Small intestine (tissue), 7 donors: ENCODE measurements around the gene FARS2. TPM values are rescaled to one million over a fixed set of nuclear protein-coding genes. Genes with fewer than 3 reads are reported as not detected.

Experiments used
- DNase-seq, 2 donors: peaks; one replicate each; pipeline versions ENCODE4 v3.0.0 to v3.0.0-alpha.2; 2013
- FAIRE-seq: peaks from 2 replicates; lab custom pipeline; 2012; peaks lifted over from hg19 to GRCh38; lab: Jason Lieb, UNC
- H3K27ac ChIP-seq, 3 donors: one replicate each; pipeline ENCODE4 v1.5.1; 2013; ENCODE audit warnings: low read length in 2 of 3, mild to moderate bottlenecking in 2 of 3, control low read depth in 1 of 3, inconsistent platforms in 1 of 3, low read depth in 1 of 3, moderate library complexity in 1 of 3
- H3K27me3 ChIP-seq, 3 donors: one replicate each; pipeline ENCODE4 v1.6.1; 2013; ENCODE audit warnings: low read length in 3 of 3, inconsistent platforms in 1 of 3; ENCODE audit not compliant: control insufficient read depth in 3 of 3, insufficient read depth in 3 of 3
- H3K36me3 ChIP-seq, 3 donors: one replicate each; pipeline ENCODE4 v1.6.1; 2013; ENCODE audit warnings: low read length in 3 of 3, inconsistent platforms in 1 of 3, low read depth in 1 of 3, mild to moderate bottlenecking in 1 of 3, moderate library complexity in 1 of 3; ENCODE audit not compliant: control insufficient read depth in 3 of 3, insufficient read depth in 2 of 3
- H3K4me1 ChIP-seq, 3 donors: one replicate each; pipeline ENCODE4 v1.6.1; 2013; ENCODE audit warnings: low read length in 2 of 3, inconsistent platforms in 1 of 3, low read depth in 1 of 3, mild to moderate bottlenecking in 1 of 3, moderate library complexity in 1 of 3; ENCODE audit not compliant: control insufficient read depth in 3 of 3, insufficient read depth in 2 of 3
- H3K4me3 ChIP-seq, 3 donors: one replicate each; pipeline ENCODE4 v1.5.1; 2013; ENCODE audit warnings: low read length in 3 of 3, control low read depth in 1 of 3, inconsistent platforms in 1 of 3, low read depth in 1 of 3, mild to moderate bottlenecking in 1 of 3, moderate library complexity in 1 of 3
- H3K9me3 ChIP-seq, 2 donors: one replicate each; pipeline ENCODE4 v1.6.1; 2013; ENCODE audit warnings: low read depth in 1 of 2, low read length in 1 of 2; ENCODE audit not compliant: control insufficient read depth in 2 of 2, insufficient read depth in 1 of 2
- WGBS, 3 donors: extraction: QIAGEN DNeasy Blood & Tissue Kit; methylation state at CpG; one replicate each; pipeline ENCODE4 v1.1.7; 2013; 5-methylcytosine and 5-hydroxymethylcytosine counted together
- polyA plus RNA-seq, 4 donors: library from polyadenylated mRNA; stranded (reverse) in 3 of 4; unstranded in 1 of 4; fragments of 200-250 nt in 3 of 4; fragments of 120-200 nt in 1 of 4; gene quantifications; one replicate each; pipeline versions ENCODE4 v1.2.1 to v1.2.3, GENCODE V29; 2013
- donor health status: healthy with polysubstance abuse.
- donor health status: control.
- donor health status: control.
- donor health status: Bipolar disorder and iron deficiency.
- donor health status: healthy.

Gene FARS2
- polyA plus RNA-seq, 4 donors: 6.0 to 16.6 (median 11.8) TPM

GRCh38 chr6:5282191-5282623 is 20.9 kb downstream of the FARS2 start:
- peaks cover 0 to 6% (median 0%) of the 10 kb centered on the region in 3 donors for H3K36me3 ChIP-seq
- no peak overlapping the region for H3K27ac ChIP-seq
- 86 to 89% (median 89%) methylated on average over 9 of the region's 9 CpGs for WGBS, 3 donors
- no peak overlapping the region for H3K4me3 ChIP-seq
- DNase-seq (no peak), FAIRE-seq (no peak)
- H3K27me3 ChIP-seq: no peaks in the 10 kb centered on the region
- H3K9me3 ChIP-seq: peaks cover 0 to 3% of the 10 kb centered on the region in 2 donors
- H3K4me1 ChIP-seq: no peaks in the 10 kb centered on the region

GRCh38 chr6:5285081-5285480 is 23.8 kb downstream of the FARS2 start:
- H3K4me1 ChIP-seq: no peaks in the 10 kb centered on the region
- DNase-seq: no peak
- WGBS, 3 donors: 92 to 98% (median 95%) methylated on average over 6 of the region's 6 CpGs
- FAIRE-seq: no peak
- H3K4me3 ChIP-seq: no peak overlapping the region
- H3K27ac ChIP-seq: no peak overlapping the region
- peaks cover 0 to 3% (median 0%) of the 10 kb centered on the region in 3 donors for H3K36me3 ChIP-seq
- no peaks in the 10 kb centered on the region for H3K9me3 ChIP-seq
- no peaks in the 10 kb centered on the region for H3K27me3 ChIP-seq

GRCh38 chr6:5285526-5285925 is 24.2 kb downstream of the FARS2 start:
- 89 to 92% (median 92%) methylated on average over 5 of the region's 5 CpGs for WGBS, 3 donors
- no peaks in the 10 kb centered on the region for H3K27me3 ChIP-seq
- no peaks in the 10 kb centered on the region for H3K9me3 ChIP-seq
- no peak overlapping the region for H3K27ac ChIP-seq
- no peak overlapping the region for H3K4me3 ChIP-seq
- peaks cover 0 to 3% (median 0%) of the 10 kb centered on the region in 3 donors for H3K36me3 ChIP-seq
- no peak for FAIRE-seq
- DNase-seq: no peak
- H3K4me1 ChIP-seq: no peaks in the 10 kb centered on the region

DNA sequence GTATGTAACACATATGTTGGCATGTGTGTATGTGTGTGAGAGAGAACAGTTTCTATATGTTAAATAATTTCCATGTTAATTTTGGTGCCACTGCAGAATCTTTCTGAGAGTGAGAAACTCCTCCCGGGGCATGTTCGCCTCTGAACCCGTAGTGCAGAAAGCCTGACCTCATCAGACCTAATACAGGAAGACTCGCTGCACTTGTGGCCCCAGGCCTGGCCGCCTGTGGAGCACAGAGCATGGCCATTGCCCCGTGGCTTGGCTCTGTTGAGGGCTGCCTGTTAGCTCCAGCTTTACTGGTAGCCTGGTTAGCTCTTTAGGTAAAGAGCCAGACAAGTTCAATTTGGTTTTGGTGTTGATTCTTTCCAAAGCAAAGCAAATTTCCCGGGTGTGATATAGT is 25.5 kb downstream of the FARS2 start:
- no peaks in the 10 kb centered on the region for H3K9me3 ChIP-seq
- DNase-seq (no peak), FAIRE-seq (no peak)
- no peaks in the 10 kb centered on the region for H3K27me3 ChIP-seq
- no peaks in the 10 kb centered on the region for H3K4me1 ChIP-seq
- 91 to 95% (median 94%) methylated on average over 7 of the region's 7 CpGs for WGBS, 3 donors
- H3K27ac ChIP-seq: no peak overlapping the region
- H3K4me3 ChIP-seq: no peak overlapping the region
- peaks cover 0 to 3% (median 0%) of the 10 kb centered on the region in 3 donors for H3K36me3 ChIP-seq

DNA sequence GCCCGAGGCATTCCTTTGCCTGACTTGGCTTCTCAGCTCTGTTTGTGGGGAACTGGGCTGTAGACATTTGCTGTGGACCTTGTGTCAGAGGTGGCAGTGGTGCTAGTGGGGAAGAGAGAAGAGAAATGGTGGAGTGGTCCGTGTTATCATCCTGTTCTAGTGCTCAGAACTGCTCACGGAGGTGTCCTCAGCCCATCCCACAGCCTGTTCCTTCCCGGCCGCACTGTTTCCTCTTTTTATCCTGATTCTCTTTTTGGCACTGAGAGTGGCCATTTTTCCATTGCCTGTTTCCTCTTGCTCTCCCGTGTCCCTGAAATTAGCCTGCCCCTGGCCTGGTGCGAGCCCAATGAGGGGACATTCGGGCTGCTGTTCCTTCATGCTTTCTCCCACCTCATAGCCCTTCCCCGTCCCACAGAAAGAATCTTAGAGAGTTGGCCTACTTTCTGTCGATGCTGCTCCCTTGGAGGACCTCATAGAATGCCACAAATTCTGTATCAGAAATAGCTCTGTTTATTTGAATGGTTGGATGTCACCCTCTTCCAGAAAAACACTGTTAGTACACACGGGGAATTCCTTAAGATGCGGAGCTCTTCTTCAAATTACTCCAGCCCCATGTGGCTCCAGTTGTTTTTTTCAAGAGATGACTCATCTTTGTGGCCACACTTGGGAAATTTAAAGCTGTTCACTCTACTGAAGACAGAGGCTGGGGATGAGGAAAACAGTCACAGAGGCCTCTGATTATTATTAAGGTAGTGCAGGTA is 26.1 kb downstream of the FARS2 start:
- Histone ChIP-seq H3K27ac (peak overlapping the region in 1 of 3 donors; percentile 32), H3K4me3 (no peak overlapping the region), H3K9me3 (no peaks in the 10 kb centered on the region), H3K36me3 (peaks cover 0 to 3% (median 0%) of the 10 kb centered on the region in 3 donors), H3K4me1 (peaks cover 0 to 1% (median 0%) of the 10 kb centered on the region in 3 donors), H3K27me3 (no peaks in the 10 kb centered on the region)
- FAIRE-seq: no peak
- no peak for DNase-seq
- 69 to 93% (median 81%) methylated on average over 12 of the region's 12 CpGs for WGBS, 3 donors

GRCh38 chr6:5287966-5288297 is 26.6 kb downstream of the FARS2 start:
- H3K36me3 ChIP-seq: peaks cover 0 to 3% (median 0%) of the 10 kb centered on the region in 3 donors
- WGBS, 3 donors: 76 to 85% (median 80%) methylated on average over 2 of the region's 2 CpGs
- FAIRE-seq: no peak
- no peaks in the 10 kb centered on the region for H3K9me3 ChIP-seq
- peak overlapping the region in 1 of 3 donors; percentile 10 for H3K27ac ChIP-seq
- no peak for DNase-seq
- no peaks in the 10 kb centered on the region for H3K27me3 ChIP-seq
- peaks cover 0 to 1% (median 0%) of the 10 kb centered on the region in 3 donors for H3K4me1 ChIP-seq
- no peak overlapping the region for H3K4me3 ChIP-seq

- no peaks in the 10 kb centered on the region for H3K27me3 ChIP-seq
- no peak overlapping the region for H3K4me3 ChIP-seq
- no peak overlapping the region for H3K27ac ChIP-seq
- no peaks in the 10 kb centered on the region for H3K9me3 ChIP-seq
- no peak for DNase-seq
- 88 to 92% (median 91%) methylated on average over 1 of the region's 1 CpG for WGBS, 3 donors
- no peaks in the 10 kb centered on the region for H3K36me3 ChIP-seq
- FAIRE-seq: no peak
- H3K4me1 ChIP-seq: peaks cover 0 to 12% (median 1%) of the 10 kb centered on the region in 3 donors
Measured at GRCh38 chr6:5290097-5290496, 28.8 kb downstream of the FARS2 start.

DNA sequence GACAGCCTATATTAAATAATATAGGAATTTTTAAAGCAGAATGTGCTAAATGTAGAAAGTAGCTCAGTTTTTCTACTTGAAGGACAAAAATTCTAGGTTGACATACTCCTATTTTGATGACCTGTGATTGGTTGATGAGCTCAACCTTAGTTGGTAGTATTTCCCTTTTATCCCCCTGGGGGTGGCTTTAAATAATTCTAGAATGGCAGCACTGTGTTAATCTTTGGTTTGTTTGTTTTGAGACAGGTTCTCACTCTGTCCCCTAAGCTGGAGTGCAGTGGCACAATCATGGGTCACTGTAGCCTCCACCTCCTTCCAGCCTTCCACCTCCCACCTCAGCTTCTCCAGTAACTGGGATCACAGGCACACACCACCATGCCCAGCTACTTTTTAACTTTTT is 29.2 kb downstream of the FARS2 start:
- Histone ChIP-seq H3K4me3 (no peak overlapping the region), H3K27me3 (no peaks in the 10 kb centered on the region), H3K27ac (no peak overlapping the region), H3K9me3 (no peaks in the 10 kb centered on the region), H3K36me3 (no peaks in the 10 kb centered on the region), H3K4me1 (peaks cover 0 to 12% (median 1%) of the 10 kb centered on the region in 3 donors)
- FAIRE-seq (no peak), DNase-seq (no peak)
